Neural cell (in vitro differentiated cells): ENCODE measurements around the gene IPMK. TPM values are rescaled to one million over a fixed set of nuclear protein-coding genes. Genes with fewer than 3 reads are reported as not detected.

Experiments
- H2AFZ ChIP-seq: fragments of 200-600, 300-800 bp; sonication (generic), shearing (Covaris generic); 2 replicates; pipeline ENCODE4 v1.6.0; 2014; ENCODE audit warnings: low read depth, mild to moderate bottlenecking, antibody characterized with exemption, low read length, moderate library complexity
- H3F3A ChIP-seq: fragments of 200-600 bp; shearing (Covaris generic); 2 replicates; pipeline ENCODE4 v1.6.1; 2016; ENCODE audit warnings: mild to moderate bottlenecking, moderate library complexity, mixed read lengths, antibody characterized with exemption, low read length; ENCODE audit not compliant: insufficient read depth, poor library complexity, severe bottlenecking
- H3K27ac ChIP-seq: fragments of 200-600, 300-800 bp; sonication (generic), shearing (Covaris generic); 2 replicates; pipeline ENCODE4 v1.5.1; 2014; ENCODE audit warnings: mild to moderate bottlenecking, low read length, moderate library complexity
- H3K27me3 ChIP-seq: fragments of 300-800, 200-600 bp; sonication (generic), shearing (Covaris generic); 2 replicates; pipeline ENCODE4 v1.6.0; 2014; ENCODE audit warnings: mild to moderate bottlenecking, low read depth, low read length, moderate library complexity; ENCODE audit not compliant: insufficient read depth
- H3K36me3 ChIP-seq: fragments of 300-800, 200-600 bp; sonication (generic), shearing (Covaris generic); 2 replicates; pipeline ENCODE4 v1.5.1; 2014; ENCODE audit warnings: mild to moderate bottlenecking, antibody characterized with exemption, low read length, moderate library complexity; ENCODE audit not compliant: insufficient read depth
- H3K4me2 ChIP-seq: fragments of 300-800, 200-600 bp; sonication (generic), shearing (Covaris generic); 2 replicates; pipeline ENCODE4 v1.6.0; 2014; ENCODE audit warnings: mild to moderate bottlenecking, low read length
- H3K4me3 ChIP-seq: fragments of 300-800, 200-600 bp; sonication (generic), shearing (Covaris generic); 2 replicates; pipeline ENCODE4 v1.5.1; 2014; ENCODE audit warnings: mild to moderate bottlenecking, low read length, moderate library complexity
- H3K79me2 ChIP-seq: fragments of 200-600 bp; shearing (Covaris generic); replicated peaks from 2 replicates; pipeline ENCODE4 v1.6.0; 2014; ENCODE audit warnings: mild to moderate bottlenecking, low read length, moderate library complexity; ENCODE audit not compliant: insufficient read depth
- H3K9ac ChIP-seq: fragments of 300-800, 200-600 bp; sonication (generic), shearing (Covaris generic); 2 replicates; pipeline ENCODE4 v1.6.1; 2016; ENCODE audit warnings: mild to moderate bottlenecking, low read length, mixed read lengths
- H3K9me2 ChIP-seq: fragments of 200-600 bp; shearing (Covaris generic); 2 replicates; pipeline ENCODE4 v1.6.1; 2016; ENCODE audit warnings: mild to moderate bottlenecking, low read length, mixed read lengths; ENCODE audit not compliant: insufficient read depth
- H3K9me3 ChIP-seq: fragments of 200-600, 300-800 bp; sonication (generic), shearing (Covaris generic); 2 replicates; pipeline ENCODE4 v1.6.1; 2016; ENCODE audit warnings: mild to moderate bottlenecking, mixed run types, low read length, moderate library complexity, mixed read lengths
- H4K20me1 ChIP-seq: fragments of 200-600 bp; shearing (Covaris generic); 2 replicates; pipeline ENCODE4 v1.6.1; 2016; ENCODE audit warnings: mild to moderate bottlenecking, mixed run types; ENCODE audit not compliant: insufficient read depth
- EP300 ChIP-seq: fragments of 450-650 bp; conservative IDR thresholded peaks from 2 replicates; pipeline ENCODE4 v1.6.1; 2014; ENCODE audit warnings: antibody characterized with exemption, mild to moderate bottlenecking, moderate library complexity; ENCODE audit not compliant: poor library complexity, severe bottlenecking
- EZH2 ChIP-seq: fragments of 200-600, 300-800 bp; shearing (Covaris generic), sonication (generic); IDR thresholded peaks from 2 replicates; pipeline ENCODE4 v1.6.1; 2014; ENCODE audit warnings: antibody characterized with exemption, low read length, borderline replicate concordance, mild to moderate bottlenecking; ENCODE audit not compliant: insufficient read depth, poor library complexity, severe bottlenecking
- MXI1 ChIP-seq: fragments of 450-650 bp; conservative IDR thresholded peaks from 2 replicates; pipeline ENCODE4 v1.6.1; 2014; ENCODE audit warnings: antibody characterized with exemption, mild to moderate bottlenecking; ENCODE audit not compliant: poor library complexity, severe bottlenecking
- POLR2AphosphoS5 ChIP-seq: IDR thresholded peaks from 2 replicates; pipeline ENCODE4 v1.6.1; 2012
- RAD21 ChIP-seq: fragments of 450-650 bp; conservative IDR thresholded peaks from 2 replicates; pipeline ENCODE4 v1.6.1; 2014; ENCODE audit warnings: antibody characterized with exemption, mild to moderate bottlenecking, moderate library complexity
- SMC3 ChIP-seq: fragments of 450-650 bp; conservative IDR thresholded peaks from 2 replicates; pipeline ENCODE4 v1.6.1; 2014; ENCODE audit warnings: antibody characterized with exemption, mild to moderate bottlenecking, moderate library complexity; ENCODE audit not compliant: poor library complexity
- TAF1 ChIP-seq: IDR thresholded peaks from 2 replicates; pipeline ENCODE4 v1.6.1; 2012; ENCODE audit warnings: low read depth
- polyA plus RNA-seq: library from polyadenylated mRNA; depleted of rRNA; stranded (reverse); fragments of >200 nt; gene quantifications from 2 replicates; pipeline ENCODE4 v1.2.3, GENCODE V29; 2014
- TF ChIP-seq, protein P1 (sequence below): IDR thresholded peaks from 2 replicates; pipeline ENCODE4 v1.6.1; 2012; ENCODE audit warnings: borderline replicate concordance
- TF ChIP-seq, protein P2 (sequence below): fragments of 450-650 bp; IDR thresholded peaks from 2 replicates; pipeline ENCODE4 v1.5.1; 2014; ENCODE audit warnings: antibody characterized with exemption, mild to moderate bottlenecking, moderate library complexity; ENCODE audit not compliant: poor library complexity, severe bottlenecking

The IPMK gene
- polyA plus RNA-seq, 1 donor from 2014 or later = 11.7 TPM

DNA sequence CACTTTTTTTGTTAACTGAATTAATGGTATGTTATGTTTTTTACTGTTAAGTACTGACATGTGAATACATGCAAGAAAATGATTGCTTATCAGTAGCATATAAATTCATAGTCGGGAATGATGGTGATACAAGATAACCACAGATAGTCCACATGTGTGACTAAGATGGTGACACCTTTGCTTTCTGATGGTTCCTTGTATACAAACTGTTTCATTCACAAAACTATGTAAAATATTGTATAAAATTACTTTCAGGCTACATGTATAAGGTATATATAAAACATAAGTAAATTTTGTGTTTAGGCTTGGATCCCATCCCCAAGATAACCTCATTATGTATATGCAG is 11.2 kb upstream of the IPMK start:
- Histone ChIP-seq H3K27me3 (no peaks in the 10 kb centered on the region), H3K36me3 (no peaks in the 10 kb centered on the region), H3K9me2 (no peaks in the 10 kb centered on the region), H3K79me2 (peaks cover 4% of the 10 kb centered on the region), H3K9me3 (no peaks in the 10 kb centered on the region), H4K20me1 (no peaks in the 10 kb centered on the region), H3K4me2 (no peak overlapping the region), H3K27ac (no peak overlapping the region), H3K9ac (no peak overlapping the region), H2AFZ (no peak overlapping the region), H3F3A (no peaks in the 10 kb centered on the region), H3K4me3 (no peak overlapping the region)
- TF ChIP-seq, protein P1, sequence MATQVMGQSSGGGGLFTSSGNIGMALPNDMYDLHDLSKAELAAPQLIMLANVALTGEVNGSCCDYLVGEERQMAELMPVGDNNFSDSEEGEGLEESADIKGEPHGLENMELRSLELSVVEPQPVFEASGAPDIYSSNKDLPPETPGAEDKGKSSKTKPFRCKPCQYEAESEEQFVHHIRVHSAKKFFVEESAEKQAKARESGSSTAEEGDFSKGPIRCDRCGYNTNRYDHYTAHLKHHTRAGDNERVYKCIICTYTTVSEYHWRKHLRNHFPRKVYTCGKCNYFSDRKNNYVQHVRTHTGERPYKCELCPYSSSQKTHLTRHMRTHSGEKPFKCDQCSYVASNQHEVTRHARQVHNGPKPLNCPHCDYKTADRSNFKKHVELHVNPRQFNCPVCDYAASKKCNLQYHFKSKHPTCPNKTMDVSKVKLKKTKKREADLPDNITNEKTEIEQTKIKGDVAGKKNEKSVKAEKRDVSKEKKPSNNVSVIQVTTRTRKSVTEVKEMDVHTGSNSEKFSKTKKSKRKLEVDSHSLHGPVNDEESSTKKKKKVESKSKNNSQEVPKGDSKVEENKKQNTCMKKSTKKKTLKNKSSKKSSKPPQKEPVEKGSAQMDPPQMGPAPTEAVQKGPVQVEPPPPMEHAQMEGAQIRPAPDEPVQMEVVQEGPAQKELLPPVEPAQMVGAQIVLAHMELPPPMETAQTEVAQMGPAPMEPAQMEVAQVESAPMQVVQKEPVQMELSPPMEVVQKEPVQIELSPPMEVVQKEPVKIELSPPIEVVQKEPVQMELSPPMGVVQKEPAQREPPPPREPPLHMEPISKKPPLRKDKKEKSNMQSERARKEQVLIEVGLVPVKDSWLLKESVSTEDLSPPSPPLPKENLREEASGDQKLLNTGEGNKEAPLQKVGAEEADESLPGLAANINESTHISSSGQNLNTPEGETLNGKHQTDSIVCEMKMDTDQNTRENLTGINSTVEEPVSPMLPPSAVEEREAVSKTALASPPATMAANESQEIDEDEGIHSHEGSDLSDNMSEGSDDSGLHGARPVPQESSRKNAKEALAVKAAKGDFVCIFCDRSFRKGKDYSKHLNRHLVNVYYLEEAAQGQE = no peak
- no peak for TF ChIP-seq POLR2AphosphoS5
- no peak for TF ChIP-seq RAD21
- TF ChIP-seq SMC3 = no peak
- TF ChIP-seq, protein P2, sequence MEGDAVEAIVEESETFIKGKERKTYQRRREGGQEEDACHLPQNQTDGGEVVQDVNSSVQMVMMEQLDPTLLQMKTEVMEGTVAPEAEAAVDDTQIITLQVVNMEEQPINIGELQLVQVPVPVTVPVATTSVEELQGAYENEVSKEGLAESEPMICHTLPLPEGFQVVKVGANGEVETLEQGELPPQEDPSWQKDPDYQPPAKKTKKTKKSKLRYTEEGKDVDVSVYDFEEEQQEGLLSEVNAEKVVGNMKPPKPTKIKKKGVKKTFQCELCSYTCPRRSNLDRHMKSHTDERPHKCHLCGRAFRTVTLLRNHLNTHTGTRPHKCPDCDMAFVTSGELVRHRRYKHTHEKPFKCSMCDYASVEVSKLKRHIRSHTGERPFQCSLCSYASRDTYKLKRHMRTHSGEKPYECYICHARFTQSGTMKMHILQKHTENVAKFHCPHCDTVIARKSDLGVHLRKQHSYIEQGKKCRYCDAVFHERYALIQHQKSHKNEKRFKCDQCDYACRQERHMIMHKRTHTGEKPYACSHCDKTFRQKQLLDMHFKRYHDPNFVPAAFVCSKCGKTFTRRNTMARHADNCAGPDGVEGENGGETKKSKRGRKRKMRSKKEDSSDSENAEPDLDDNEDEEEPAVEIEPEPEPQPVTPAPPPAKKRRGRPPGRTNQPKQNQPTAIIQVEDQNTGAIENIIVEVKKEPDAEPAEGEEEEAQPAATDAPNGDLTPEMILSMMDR = no peak
- TF ChIP-seq EZH2 = no peak
- no peak for TF ChIP-seq MXI1
- no peak for TF ChIP-seq TAF1
- no peak for TF ChIP-seq EP300

DNA sequence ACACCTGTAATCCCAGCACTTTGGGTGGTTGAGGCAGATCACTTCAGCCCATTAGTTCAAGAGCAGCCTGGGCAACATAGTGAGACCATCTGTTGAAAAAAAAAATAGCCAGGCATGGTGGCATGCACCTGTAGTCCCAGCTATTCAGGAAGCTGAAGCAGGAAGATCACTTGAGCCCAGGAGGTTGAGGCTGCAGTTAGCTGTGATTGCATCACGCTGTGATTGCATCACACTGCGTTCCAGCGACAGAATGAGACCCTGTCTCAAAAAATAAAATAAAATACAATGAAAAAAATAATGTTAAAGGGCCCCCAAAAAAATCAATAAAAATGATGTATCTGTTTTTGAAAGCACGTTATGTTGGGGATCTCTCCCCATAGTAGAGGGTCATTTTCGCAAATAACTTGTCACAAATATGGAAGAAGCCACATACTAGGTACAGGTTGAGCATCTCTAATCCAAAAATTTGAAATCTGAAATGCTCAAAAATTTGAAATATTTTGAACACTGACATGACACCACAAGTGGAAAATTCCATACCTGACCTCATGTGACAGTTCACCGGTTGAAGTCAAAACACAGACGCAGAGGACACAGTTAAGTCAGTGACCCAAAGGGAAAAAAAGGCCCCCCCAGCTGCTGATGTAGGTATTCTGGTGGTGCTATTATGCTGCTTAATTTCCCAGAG is 10.7 kb upstream of the IPMK start:
- Histone ChIP-seq H3K27ac (no peak overlapping the region), H3K4me3 (no peak overlapping the region), H3K9me3 (no peaks in the 10 kb centered on the region), H3K9me2 (no peaks in the 10 kb centered on the region), H3K36me3 (no peaks in the 10 kb centered on the region), H4K20me1 (no peaks in the 10 kb centered on the region), H3K9ac (no peak overlapping the region), H3K4me2 (no peak overlapping the region), H2AFZ (no peak overlapping the region), H3F3A (no peaks in the 10 kb centered on the region), H3K27me3 (no peaks in the 10 kb centered on the region), H3K79me2 (peaks cover 4% of the 10 kb centered on the region)
- no peak for TF ChIP-seq RAD21
- no peak for TF ChIP-seq EP300
- no peak for TF ChIP-seq EZH2
- TF ChIP-seq, protein P1 = no peak
- TF ChIP-seq POLR2AphosphoS5 = no peak
- TF ChIP-seq MXI1 = no peak
- no peak for TF ChIP-seq SMC3
- TF ChIP-seq TAF1 = no peak
- TF ChIP-seq, protein P2 = no peak
